ENCODE measurements around the gene LRP1B. TPM values are rescaled to one million over a fixed set of nuclear protein-coding genes. Genes with fewer than 3 reads are reported as not detected.
"Not testable (repeated sequence)": the region's sequence is repeated elsewhere in the genome, so short reads cannot be mapped to it uniquely, and the experiment has no call there.

The LRP1B gene
- total RNA-seq, 1 donor from 2014 or later: not detected

- no peaks in the 10 kb centered on the region for H3K4me1 Mint-ChIP-seq (ENCODE audit: low read depth)
- no peak overlapping the region for H3K4me3 Mint-ChIP-seq (ENCODE audit: low read depth)
- no peaks in the 10 kb centered on the region for H3K27me3 Mint-ChIP-seq (ENCODE audit: low read depth)
- no peak overlapping the region for H3K27ac Mint-ChIP-seq
- H3K36me3 Mint-ChIP-seq (ENCODE audit: low read depth): no peaks in the 10 kb centered on the region
- H3K9me3 Mint-ChIP-seq: peaks cover 34% of the 10 kb centered on the region
- intact Hi-C loops (cut with micrococcal nuclease): no loop called here
- no peak for DNase-seq (ENCODE audit: low spot score)
Observed at GRCh38 chr2:141001750-141002149, 1129.1 kb downstream of the LRP1B start.

- no peaks in the 10 kb centered on the region for H3K36me3 Mint-ChIP-seq (ENCODE audit: low read depth)
- H3K9me3 Mint-ChIP-seq: peaks cover 19% of the 10 kb centered on the region
- H3K4me3 Mint-ChIP-seq (ENCODE audit: low read depth): no peak overlapping the region
- DNase-seq (ENCODE audit: low spot score): no peak
- H3K4me1 Mint-ChIP-seq (ENCODE audit: low read depth): no peaks in the 10 kb centered on the region
- H3K27ac Mint-ChIP-seq: no peak overlapping the region
- H3K27me3 Mint-ChIP-seq (ENCODE audit: low read depth): no peaks in the 10 kb centered on the region
- intact Hi-C loops (cut with micrococcal nuclease): no loop called here
Observed at GRCh38 chr2:140998577-140998976, 1132.2 kb downstream of the LRP1B start.

GRCh38 chr2:140998017-140998416 is 1132.8 kb downstream of the LRP1B start:
- no peaks in the 10 kb centered on the region for H3K4me1 Mint-ChIP-seq (ENCODE audit: low read depth)
- H3K4me3 Mint-ChIP-seq (ENCODE audit: low read depth): no peak overlapping the region
- H3K36me3 Mint-ChIP-seq (ENCODE audit: low read depth): no peaks in the 10 kb centered on the region
- H3K9me3 Mint-ChIP-seq: peaks cover 16% of the 10 kb centered on the region
- no peak for DNase-seq (ENCODE audit: low spot score)
- no peak overlapping the region for H3K27ac Mint-ChIP-seq
- H3K27me3 Mint-ChIP-seq (ENCODE audit: low read depth): no peaks in the 10 kb centered on the region
- intact Hi-C loops (cut with micrococcal nuclease): no loop called here

- no peaks in the 10 kb centered on the region for H3K4me1 Mint-ChIP-seq (ENCODE audit: low read depth)
- H3K36me3 Mint-ChIP-seq (ENCODE audit: low read depth): no peaks in the 10 kb centered on the region
- H3K27ac Mint-ChIP-seq: no peak overlapping the region
- no peak for DNase-seq (ENCODE audit: low spot score)
- H3K9me3 Mint-ChIP-seq: peaks cover 11% of the 10 kb centered on the region
- intact Hi-C loops (cut with micrococcal nuclease): no loop called here
- no peaks in the 10 kb centered on the region for H3K27me3 Mint-ChIP-seq (ENCODE audit: low read depth)
- no peak overlapping the region for H3K4me3 Mint-ChIP-seq (ENCODE audit: low read depth)
Observed at GRCh38 chr2:140994856-140995255, 1136.0 kb downstream of the LRP1B start.

GRCh38 chr2:140990416-140990815 is 1140.4 kb downstream of the LRP1B start:
- no peaks in the 10 kb centered on the region for H3K27me3 Mint-ChIP-seq (ENCODE audit: low read depth)
- H3K4me3 Mint-ChIP-seq (ENCODE audit: low read depth): no peak overlapping the region
- no peaks in the 10 kb centered on the region for H3K4me1 Mint-ChIP-seq (ENCODE audit: low read depth)
- DNase-seq (ENCODE audit: low spot score): no peak
- H3K36me3 Mint-ChIP-seq (ENCODE audit: low read depth): no peaks in the 10 kb centered on the region
- intact Hi-C loops (cut with micrococcal nuclease): no loop called here
- H3K9me3 Mint-ChIP-seq: peaks cover 15% of the 10 kb centered on the region
- H3K27ac Mint-ChIP-seq: no peak overlapping the region

GRCh38 chr2:140988597-140988996 is 1142.2 kb downstream of the LRP1B start:
- no peaks in the 10 kb centered on the region for H3K4me1 Mint-ChIP-seq (ENCODE audit: low read depth)
- no peak overlapping the region for H3K27ac Mint-ChIP-seq
- no peaks in the 10 kb centered on the region for H3K27me3 Mint-ChIP-seq (ENCODE audit: low read depth)
- intact Hi-C loops (cut with micrococcal nuclease): no loop called here
- H3K36me3 Mint-ChIP-seq (ENCODE audit: low read depth): no peaks in the 10 kb centered on the region
- peaks cover 10% of the 10 kb centered on the region for H3K9me3 Mint-ChIP-seq
- H3K4me3 Mint-ChIP-seq (ENCODE audit: low read depth): no peak overlapping the region
- no peak for DNase-seq (ENCODE audit: low spot score)

- Mint-ChIP-seq H3K27me3 (ENCODE audit: low read depth) (no peaks in the 10 kb centered on the region), H3K4me3 (ENCODE audit: low read depth) (no peak overlapping the region), H3K9me3 (peaks cover 9% of the 10 kb centered on the region), H3K4me1 (ENCODE audit: low read depth) (no peaks in the 10 kb centered on the region), H3K36me3 (ENCODE audit: low read depth) (no peaks in the 10 kb centered on the region), H3K27ac (no peak overlapping the region)
- no peak for DNase-seq (ENCODE audit: low spot score)
- intact Hi-C loops (cut with micrococcal nuclease): no loop called here
Observed at GRCh38 chr2:140986456-140986855, 1144.4 kb downstream of the LRP1B start.

- Mint-ChIP-seq H3K4me1 (ENCODE audit: low read depth) (no peaks in the 10 kb centered on the region), H3K36me3 (ENCODE audit: low read depth) (no peaks in the 10 kb centered on the region), H3K4me3 (ENCODE audit: low read depth) (no peak overlapping the region), H3K27me3 (ENCODE audit: low read depth) (no peaks in the 10 kb centered on the region), H3K9me3 (peaks cover 21% of the 10 kb centered on the region), H3K27ac (no peak overlapping the region)
- intact Hi-C loops (cut with micrococcal nuclease): no loop called here
- no peak for DNase-seq (ENCODE audit: low spot score)
Observed at GRCh38 chr2:140975237-140975636, 1155.6 kb downstream of the LRP1B start.

GRCh38 chr2:140972724-140973123 is 1158.1 kb downstream of the LRP1B start:
- Mint-ChIP-seq H3K27ac (no peak overlapping the region), H3K4me1 (ENCODE audit: low read depth) (no peaks in the 10 kb centered on the region), H3K4me3 (ENCODE audit: low read depth) (no peak overlapping the region), H3K36me3 (ENCODE audit: low read depth) (no peaks in the 10 kb centered on the region), H3K27me3 (ENCODE audit: low read depth) (no peaks in the 10 kb centered on the region), H3K9me3 (peaks cover 22% of the 10 kb centered on the region)
- no peak for DNase-seq (ENCODE audit: low spot score)
- intact Hi-C loops (cut with micrococcal nuclease): no loop called here

GRCh38 chr2:140964324-140964723 is 1166.5 kb downstream of the LRP1B start:
- H3K27ac Mint-ChIP-seq; H3K36me3 Mint-ChIP-seq (ENCODE audit: low read depth); H3K9me3 Mint-ChIP-seq; H3K4me1 Mint-ChIP-seq (ENCODE audit: low read depth); DNase-seq (ENCODE audit: low spot score); H3K4me3 Mint-ChIP-seq (ENCODE audit: low read depth); H3K27me3 Mint-ChIP-seq (ENCODE audit: low read depth); intact Hi-C loops (cut with micrococcal nuclease): not testable (repeated sequence)

GRCh38 chr2:140949932-140950331 is 1180.9 kb downstream of the LRP1B start:
- intact Hi-C loops (cut with micrococcal nuclease): no loop called here
- peaks cover 19% of the 10 kb centered on the region for H3K9me3 Mint-ChIP-seq
- H3K27ac Mint-ChIP-seq: no peak overlapping the region
- no peaks in the 10 kb centered on the region for H3K4me1 Mint-ChIP-seq (ENCODE audit: low read depth)
- H3K4me3 Mint-ChIP-seq (ENCODE audit: low read depth): no peak overlapping the region
- DNase-seq (ENCODE audit: low spot score): no peak
- no peaks in the 10 kb centered on the region for H3K36me3 Mint-ChIP-seq (ENCODE audit: low read depth)
- H3K27me3 Mint-ChIP-seq (ENCODE audit: low read depth): no peaks in the 10 kb centered on the region

- H3K27ac Mint-ChIP-seq: no peak overlapping the region
- DNase-seq (ENCODE audit: low spot score): no peak
- no peaks in the 10 kb centered on the region for H3K4me1 Mint-ChIP-seq (ENCODE audit: low read depth)
- no peak overlapping the region for H3K4me3 Mint-ChIP-seq (ENCODE audit: low read depth)
- intact Hi-C loops (cut with micrococcal nuclease): no loop called here
- no peaks in the 10 kb centered on the region for H3K36me3 Mint-ChIP-seq (ENCODE audit: low read depth)
- peaks cover 28% of the 10 kb centered on the region for H3K9me3 Mint-ChIP-seq
- H3K27me3 Mint-ChIP-seq (ENCODE audit: low read depth): no peaks in the 10 kb centered on the region
Observed at GRCh38 chr2:140947236-140947635, 1183.6 kb downstream of the LRP1B start.

- Mint-ChIP-seq H3K27ac (no peak overlapping the region), H3K27me3 (ENCODE audit: low read depth) (no peaks in the 10 kb centered on the region), H3K4me3 (ENCODE audit: low read depth) (no peak overlapping the region), H3K36me3 (ENCODE audit: low read depth) (no peaks in the 10 kb centered on the region), H3K9me3 (peaks cover 35% of the 10 kb centered on the region), H3K4me1 (ENCODE audit: low read depth) (no peaks in the 10 kb centered on the region)
- DNase-seq (ENCODE audit: low spot score): no peak
- intact Hi-C loops (cut with micrococcal nuclease): no loop called here
Observed at GRCh38 chr2:140943867-140944266, 1186.9 kb downstream of the LRP1B start.

GRCh38 chr2:140942284-140942683 is 1188.5 kb downstream of the LRP1B start:
- intact Hi-C loops (cut with micrococcal nuclease): no loop called here

More at GRCh38 chr2:140942284-140942683, 1188.5 kb downstream of the LRP1B start:
- Mint-ChIP-seq H3K27me3 (ENCODE audit: low read depth) (no peaks in the 10 kb centered on the region), H3K9me3 (peaks cover 32% of the 10 kb centered on the region), H3K4me1 (ENCODE audit: low read depth) (no peaks in the 10 kb centered on the region), H3K4me3 (ENCODE audit: low read depth) (no peak overlapping the region), H3K36me3 (ENCODE audit: low read depth) (no peaks in the 10 kb centered on the region), H3K27ac (no peak overlapping the region)
- no peak for DNase-seq (ENCODE audit: low spot score)
